AG10803 (cell line): ENCODE measurements around the gene MADD.

Experiments
- DNase-seq: peaks from one replicate; pipeline ENCODE4 v3.0.0; 2010; ENCODE audit warnings: low read depth
- H3K4me3 ChIP-seq: 2 replicates; pipeline ENCODE4 v1.5.1; 2011; ENCODE audit warnings: mild to moderate bottlenecking, low read length, control low read depth
- TF ChIP-seq, protein P1 (sequence below): conservative IDR thresholded peaks from 2 replicates; pipeline ENCODE4 v1.5.1; 2011; ENCODE audit warnings: mild to moderate bottlenecking, low read length, control low read depth, inconsistent platforms

MADD gene

DNA sequence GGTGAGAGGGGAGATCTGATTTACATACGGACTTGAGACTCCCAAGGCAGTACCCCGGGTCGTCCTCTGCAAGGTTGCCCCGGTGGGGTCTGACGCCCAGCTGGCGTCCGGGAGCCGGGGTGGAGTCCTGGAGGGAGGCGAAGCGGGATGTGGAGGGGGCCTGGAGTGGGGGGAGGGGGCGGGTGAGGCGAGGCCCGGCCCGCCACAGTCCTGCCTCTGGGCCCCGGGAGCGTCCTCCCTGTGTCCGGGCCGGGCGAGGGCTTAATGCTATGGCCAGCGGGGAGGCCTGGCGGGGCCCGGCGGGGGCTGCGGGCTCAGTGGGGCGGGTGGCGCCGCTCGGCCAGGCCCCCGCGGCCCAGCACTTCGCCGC lies 85.0 kb downstream of the MADD start:
- no peak for DNase-seq
- H3K4me3 ChIP-seq: peak overlapping the region; percentile 39
- TF ChIP-seq, protein P1, sequence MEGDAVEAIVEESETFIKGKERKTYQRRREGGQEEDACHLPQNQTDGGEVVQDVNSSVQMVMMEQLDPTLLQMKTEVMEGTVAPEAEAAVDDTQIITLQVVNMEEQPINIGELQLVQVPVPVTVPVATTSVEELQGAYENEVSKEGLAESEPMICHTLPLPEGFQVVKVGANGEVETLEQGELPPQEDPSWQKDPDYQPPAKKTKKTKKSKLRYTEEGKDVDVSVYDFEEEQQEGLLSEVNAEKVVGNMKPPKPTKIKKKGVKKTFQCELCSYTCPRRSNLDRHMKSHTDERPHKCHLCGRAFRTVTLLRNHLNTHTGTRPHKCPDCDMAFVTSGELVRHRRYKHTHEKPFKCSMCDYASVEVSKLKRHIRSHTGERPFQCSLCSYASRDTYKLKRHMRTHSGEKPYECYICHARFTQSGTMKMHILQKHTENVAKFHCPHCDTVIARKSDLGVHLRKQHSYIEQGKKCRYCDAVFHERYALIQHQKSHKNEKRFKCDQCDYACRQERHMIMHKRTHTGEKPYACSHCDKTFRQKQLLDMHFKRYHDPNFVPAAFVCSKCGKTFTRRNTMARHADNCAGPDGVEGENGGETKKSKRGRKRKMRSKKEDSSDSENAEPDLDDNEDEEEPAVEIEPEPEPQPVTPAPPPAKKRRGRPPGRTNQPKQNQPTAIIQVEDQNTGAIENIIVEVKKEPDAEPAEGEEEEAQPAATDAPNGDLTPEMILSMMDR: no peak

DNA sequence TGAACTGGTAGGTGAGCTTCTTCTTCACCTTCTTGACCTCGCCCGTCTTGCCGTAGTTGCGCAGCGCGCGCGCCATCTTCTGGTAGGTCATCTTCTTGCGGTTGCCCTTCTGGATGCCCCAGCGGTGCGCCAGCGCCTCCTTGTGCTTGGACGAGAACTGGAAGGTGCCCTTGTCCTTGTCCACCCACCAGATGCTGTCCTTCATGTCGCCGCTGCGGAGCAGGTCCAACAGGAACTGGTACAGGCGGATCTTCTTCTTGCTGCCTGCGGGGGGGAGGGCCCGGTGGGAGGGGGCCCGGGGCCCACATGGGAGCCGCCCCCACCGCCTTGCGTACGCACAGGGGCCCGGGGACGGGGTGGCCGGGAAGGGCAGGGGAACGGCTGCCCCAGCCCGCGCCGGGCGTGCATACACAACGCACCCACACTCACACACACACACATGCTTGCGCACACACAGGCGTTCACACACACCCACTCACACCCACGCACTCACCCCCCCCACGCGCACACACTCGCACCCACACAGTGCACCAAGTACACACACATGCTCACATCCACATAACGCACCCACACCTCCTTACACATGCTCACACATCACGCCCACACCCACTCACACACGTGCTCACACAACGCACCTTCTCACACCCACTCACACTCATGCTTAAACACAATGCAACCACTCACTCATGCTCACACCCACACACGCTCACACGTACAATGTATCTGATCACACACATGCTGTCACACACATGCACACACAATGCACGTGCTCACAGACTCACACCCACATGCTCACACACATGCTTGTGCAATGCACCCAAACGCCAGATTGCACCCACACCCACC lies 85.6 kb downstream of the MADD start:
- peak overlapping the region; percentile 39 for H3K4me3 ChIP-seq

DNA sequence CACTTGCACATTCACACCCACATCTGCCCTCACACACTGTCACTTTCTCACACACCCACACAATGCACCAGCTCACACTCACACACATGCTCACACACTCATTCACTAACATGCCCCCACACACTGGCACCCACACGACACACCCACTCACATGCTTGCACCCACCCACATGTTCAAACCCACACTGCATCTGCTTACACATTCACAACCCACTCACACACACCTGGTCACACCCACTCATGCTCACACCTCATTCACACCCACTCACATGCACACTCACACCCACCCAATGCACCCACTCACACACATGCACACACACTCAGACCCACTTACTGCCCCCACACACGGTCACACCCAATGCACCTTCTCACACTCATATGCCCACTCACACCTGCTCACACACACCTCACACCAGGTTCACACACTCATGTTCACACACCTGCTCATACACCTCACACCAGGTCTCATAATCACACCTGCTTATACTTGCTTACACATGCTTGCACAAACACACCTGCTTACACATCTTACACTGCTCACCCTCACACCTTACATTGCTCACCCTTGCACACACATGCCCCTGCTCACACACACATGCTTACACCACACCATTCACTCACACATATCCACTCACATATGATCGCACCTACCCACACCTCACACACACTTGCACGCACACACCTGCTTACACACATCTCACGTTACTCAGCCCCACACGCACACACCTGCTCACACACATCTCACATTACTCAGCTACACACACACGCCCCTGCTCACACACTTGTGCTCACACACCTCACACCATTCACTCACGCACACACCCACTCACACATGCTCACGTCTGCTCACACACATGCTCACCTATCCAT lies 86.4 kb downstream of the MADD start:
- no peak for DNase-seq
- H3K4me3 ChIP-seq: no peak overlapping the region
- TF ChIP-seq, protein P1: no peak

More for the DNA sequence above, 85.6 kb downstream of the MADD start:
- TF ChIP-seq, protein P1: peak; percentile 99
- DNase-seq: peak; percentile 90

DNA sequence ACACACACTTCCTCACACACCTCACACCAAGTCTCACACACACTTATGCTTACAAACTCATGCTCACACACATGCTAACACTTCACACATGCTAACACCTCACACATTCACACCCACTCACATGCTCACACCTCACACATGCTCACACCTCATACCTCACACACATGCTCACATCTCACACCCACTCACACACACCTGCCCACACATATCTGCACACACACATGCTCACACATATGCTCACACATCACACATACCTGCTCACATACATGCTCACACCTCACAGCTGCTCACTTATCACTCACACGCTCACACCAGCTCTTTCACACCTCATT lies 87.0 kb downstream of the MADD start:
- TF ChIP-seq, protein P1: no peak
- H3K4me3 ChIP-seq: no peak overlapping the region
- DNase-seq: no peak

DNA sequence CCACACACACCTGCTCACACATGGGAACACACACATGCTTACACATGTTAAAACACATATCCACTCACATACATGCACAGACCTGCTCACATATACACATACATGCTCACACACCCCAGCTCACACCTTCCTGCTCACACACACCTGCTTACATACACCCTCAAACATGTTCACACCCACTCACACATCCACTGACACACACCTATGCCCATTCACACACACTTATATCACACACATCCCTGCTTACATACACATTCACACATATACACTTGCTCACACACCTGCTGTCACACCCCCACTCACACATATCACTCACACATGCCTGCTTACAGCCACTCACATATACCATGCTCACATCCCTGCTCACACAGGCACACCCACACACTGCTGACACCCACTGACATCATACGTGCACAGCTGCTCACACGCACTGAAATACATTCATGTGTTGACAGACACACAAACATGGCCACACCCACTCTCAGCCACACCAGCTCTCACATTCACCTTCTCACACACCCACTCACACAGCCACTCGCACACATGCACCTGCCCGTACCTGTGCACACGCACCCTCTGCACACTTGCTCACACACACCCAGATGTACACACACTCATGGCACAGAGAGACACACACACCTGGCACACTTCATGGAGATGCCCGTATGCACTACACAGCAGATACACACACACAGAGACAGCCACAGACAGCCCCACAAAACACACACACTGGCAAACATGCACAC lies 88.2 kb downstream of the MADD start:
- TF ChIP-seq, protein P1: no peak
- DNase-seq: no peak
- H3K4me3 ChIP-seq: no peak overlapping the region

DNA sequence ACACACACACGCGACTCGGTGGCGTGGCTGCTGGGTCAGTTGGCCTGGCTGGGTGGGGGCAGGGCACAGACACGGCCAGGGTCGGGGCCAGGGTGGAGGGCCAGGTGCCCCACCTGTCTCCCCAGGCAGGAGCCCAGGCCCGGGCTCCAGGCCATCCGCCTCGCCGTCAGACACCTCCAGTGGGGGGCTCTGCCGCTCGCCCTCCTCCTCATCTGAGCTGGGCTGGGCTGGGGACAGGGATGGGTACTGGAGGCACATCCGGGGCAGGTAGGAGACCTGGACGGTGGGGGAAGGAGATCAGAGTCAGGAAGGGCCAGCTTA lies 88.8 kb downstream of the MADD start:
- no peak overlapping the region for H3K4me3 ChIP-seq
- TF ChIP-seq, protein P1: no peak
- DNase-seq: no peak
